HG03565 (cell line): ENCODE measurements around the gene GALNT14.

ENCODE experiments used
- ATAC-seq: cut with Tn5 transposase; IDR thresholded peaks from one replicate; pipeline ENCODE4 v1.9.1; 2021; ENCODE audit warnings: mild to moderate bottlenecking, moderate library complexity; ENCODE audit not compliant: unreplicated experiment

GALNT14 gene

GRCh38 chr2:30862054-30862651 lies 276.1 kb downstream of the GALNT14 start:
- no peak for ATAC-seq

GRCh38 chr2:30860726-30861125 lies 277.5 kb downstream of the GALNT14 start:
- no peak for ATAC-seq
